Vagina (tissue), 2 donors: ENCODE data around the gene KPNB1.

Experiments
- CTCF ChIP-seq, 3 experiments: fragments of 450-650 bp in 2 of 3; fragments of 200-600 bp in 1 of 3; sonication (generic) in 1 of 3; IDR thresholded peaks; one replicate each; pipeline ENCODE4 v1.5.1; 2017 to 2019; ENCODE audit warnings: antibody characterized with exemption in 3 of 3, mild to moderate bottlenecking in 2 of 3, moderate library complexity in 2 of 3
- POLR2AphosphoS5 ChIP-seq, 2 donors: sonication (generic); formaldehyde crosslinking; IDR thresholded peaks; one replicate each; pipeline ENCODE4 v1.9.0; 2017; ENCODE audit warnings: antibody characterized with exemption in 2 of 2, mild to moderate bottlenecking in 2 of 2, low read depth in 1 of 2; ENCODE audit not compliant: insufficient read depth in 1 of 2

- TF ChIP-seq CTCF (IDR thresholded peaks at IDR 0.05) (no peak), POLR2AphosphoS5 (IDR thresholded peaks at IDR 0.05; ENCODE audit: insufficient read depth in 1 of 2, low read depth in 1 of 2) (no peak)
These were observed 28.5 kb downstream of the KPNB1 start for GRCh38 chr17:47678196-47678595.
